WTC11 (cell line): ENCODE measurements around the gene BRD1. TPM values are rescaled to one million over a fixed set of nuclear protein-coding genes. Genes with fewer than 3 reads are reported as not detected.

ENCODE experiments used
- ATAC-seq: fragments of 200-7000 bp; cut with Tn5 transposase; 2 replicates; pipeline ENCODE4 v1.10.0; 2021; ENCODE audit warnings: mild to moderate bottlenecking, moderate library complexity
- CTCF ChIA-PET: fragments of 300-600 bp; sonication (Branson Sonifier 250); formaldehyde crosslinking; loops from one replicate; lab custom pipeline; 2021; ENCODE audit warnings: antibody characterized with exemption; lab: Charles Lee
- POLR2A ChIA-PET: fragments of 350-600 bp; sonication (Branson Sonifier 250); formaldehyde crosslinking; loops from one replicate; lab custom pipeline; 2021; ENCODE audit warnings: antibody characterized with exemption; lab: Charles Lee
- DNase-seq: peaks from one replicate; pipeline ENCODE4 v3.0.0; 2021; ENCODE audit warnings: low spot score
- H3K27ac Mint-ChIP-seq: 2 replicates; pipeline ENCODE4 v1.8.0; 2021; ENCODE audit warnings: mixed read lengths
- H3K27me3 Mint-ChIP-seq: 2 replicates; pipeline ENCODE4 v1.8.0; 2021; ENCODE audit warnings: low read depth, mild to moderate bottlenecking, moderate library complexity, mixed read lengths
- H3K36me3 Mint-ChIP-seq: 2 replicates; pipeline ENCODE4 v1.8.0; 2021; ENCODE audit warnings: mixed read lengths
- H3K4me1 Mint-ChIP-seq: 2 replicates; pipeline ENCODE4 v1.8.0; 2022; ENCODE audit warnings: mixed read lengths
- H3K4me3 Mint-ChIP-seq: 2 replicates; pipeline ENCODE4 v1.8.0; 2021; ENCODE audit warnings: mild to moderate bottlenecking, moderate library complexity, mixed read lengths
- H3K9me3 Mint-ChIP-seq: 2 replicates; pipeline ENCODE4 v1.8.0; 2021; ENCODE audit warnings: mixed read lengths
- CREM ChIP-seq: sonication (generic); formaldehyde crosslinking; IDR thresholded peaks from 2 replicates; pipeline ENCODE4 v1.8.1; 2022; ENCODE audit warnings: mild to moderate bottlenecking, missing genetic modification reagents, moderate library complexity
- E2F1 ChIP-seq: sonication (generic); formaldehyde crosslinking; IDR thresholded peaks from 2 replicates; pipeline ENCODE4 v1.8.0; 2022; ENCODE audit warnings: mild to moderate bottlenecking, missing genetic modification reagents
- ESRRA ChIP-seq: sonication (generic); formaldehyde crosslinking; IDR thresholded peaks from 2 replicates; pipeline ENCODE4 v1.8.1; 2022; ENCODE audit warnings: mild to moderate bottlenecking, missing genetic modification reagents, borderline replicate concordance
- GABPB1 ChIP-seq: sonication (generic); formaldehyde crosslinking; IDR thresholded peaks from 2 replicates; pipeline ENCODE4 v1.8.1; 2023; ENCODE audit warnings: mild to moderate bottlenecking, missing genetic modification reagents
- MYBL2 ChIP-seq: sonication (generic); formaldehyde crosslinking; IDR thresholded peaks from 2 replicates; pipeline ENCODE4 v1.8.1; 2023; ENCODE audit warnings: mild to moderate bottlenecking, moderate library complexity, missing genetic modification reagents
- NFE2L1 ChIP-seq: sonication (generic); formaldehyde crosslinking; IDR thresholded peaks from 2 replicates; pipeline ENCODE4 v1.8.1; 2023; ENCODE audit warnings: missing genetic modification reagents
- USF2 ChIP-seq: sonication (generic); formaldehyde crosslinking; IDR thresholded peaks from 2 replicates; pipeline ENCODE4 v1.8.1; 2023; ENCODE audit warnings: mild to moderate bottlenecking, missing genetic modification reagents, moderate library complexity
- ZNF396 ChIP-seq: fragments of 250-450 bp; sonication (Bioruptor Pico); IDR thresholded peaks from 2 replicates; pipeline ENCODE4 v1.8.0; 2021; ENCODE audit warnings: mild to moderate bottlenecking, moderate library complexity, borderline replicate concordance
- ZNF532 ChIP-seq: fragments of 250-450 bp; sonication (Bioruptor Pico); IDR thresholded peaks from 2 replicates; pipeline ENCODE4 v1.9.0; 2021; ENCODE audit warnings: mild to moderate bottlenecking, borderline replicate concordance
- total RNA-seq: library from RNA; stranded (reverse); gene quantifications from 3 replicates; pipeline ENCODE4 v1.2.3, GENCODE V29; 2021
- TF ChIP-seq, protein P1 (sequence below): fragments of 200-600 bp; IDR thresholded peaks from 2 replicates; pipeline ENCODE4 v1.8.0; 2022; ENCODE audit warnings: antibody characterized with exemption
- TF ChIP-seq, protein P2 (sequence below): sonication (generic); formaldehyde crosslinking; IDR thresholded peaks from 2 replicates; pipeline ENCODE4 v1.8.1; 2022; ENCODE audit warnings: low read depth, mild to moderate bottlenecking, moderate library complexity, missing genetic modification reagents, borderline replicate concordance
- TF ChIP-seq, protein P3 (sequence below): sonication (generic); formaldehyde crosslinking; IDR thresholded peaks from 2 replicates; pipeline ENCODE4 v1.8.0; 2023; ENCODE audit warnings: mild to moderate bottlenecking, missing genetic modification reagents

BRD1 gene
- total RNA-seq, 1 experiment from 2014 or later: 36.6 TPM

GRCh38 chr22:49792107-49792506 lies 35.6 kb downstream of the BRD1 start:
- POLR2A ChIA-PET: no interaction called here
- H3K27ac Mint-ChIP-seq: no peak overlapping the region
- TF ChIP-seq ESRRA (CRISPR knock-in tag) (no peak), MYBL2 (CRISPR knock-in tag) (no peak), ZNF396 (CRISPR knock-in tag) (no peak), CREM (CRISPR knock-in tag) (no peak), GABPB1 (CRISPR knock-in tag) (no peak), NFE2L1 (CRISPR knock-in tag) (no peak), ZNF532 (no peak), USF2 (CRISPR knock-in tag) (no peak)
- TF ChIP-seq, protein P1, sequence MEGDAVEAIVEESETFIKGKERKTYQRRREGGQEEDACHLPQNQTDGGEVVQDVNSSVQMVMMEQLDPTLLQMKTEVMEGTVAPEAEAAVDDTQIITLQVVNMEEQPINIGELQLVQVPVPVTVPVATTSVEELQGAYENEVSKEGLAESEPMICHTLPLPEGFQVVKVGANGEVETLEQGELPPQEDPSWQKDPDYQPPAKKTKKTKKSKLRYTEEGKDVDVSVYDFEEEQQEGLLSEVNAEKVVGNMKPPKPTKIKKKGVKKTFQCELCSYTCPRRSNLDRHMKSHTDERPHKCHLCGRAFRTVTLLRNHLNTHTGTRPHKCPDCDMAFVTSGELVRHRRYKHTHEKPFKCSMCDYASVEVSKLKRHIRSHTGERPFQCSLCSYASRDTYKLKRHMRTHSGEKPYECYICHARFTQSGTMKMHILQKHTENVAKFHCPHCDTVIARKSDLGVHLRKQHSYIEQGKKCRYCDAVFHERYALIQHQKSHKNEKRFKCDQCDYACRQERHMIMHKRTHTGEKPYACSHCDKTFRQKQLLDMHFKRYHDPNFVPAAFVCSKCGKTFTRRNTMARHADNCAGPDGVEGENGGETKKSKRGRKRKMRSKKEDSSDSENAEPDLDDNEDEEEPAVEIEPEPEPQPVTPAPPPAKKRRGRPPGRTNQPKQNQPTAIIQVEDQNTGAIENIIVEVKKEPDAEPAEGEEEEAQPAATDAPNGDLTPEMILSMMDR: no peak
- TF ChIP-seq, protein P2, sequence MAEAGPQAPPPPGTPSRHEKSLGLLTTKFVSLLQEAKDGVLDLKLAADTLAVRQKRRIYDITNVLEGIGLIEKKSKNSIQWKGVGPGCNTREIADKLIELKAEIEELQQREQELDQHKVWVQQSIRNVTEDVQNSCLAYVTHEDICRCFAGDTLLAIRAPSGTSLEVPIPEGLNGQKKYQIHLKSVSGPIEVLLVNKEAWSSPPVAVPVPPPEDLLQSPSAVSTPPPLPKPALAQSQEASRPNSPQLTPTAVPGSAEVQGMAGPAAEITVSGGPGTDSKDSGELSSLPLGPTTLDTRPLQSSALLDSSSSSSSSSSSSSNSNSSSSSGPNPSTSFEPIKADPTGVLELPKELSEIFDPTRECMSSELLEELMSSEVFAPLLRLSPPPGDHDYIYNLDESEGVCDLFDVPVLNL: no peak
- TF ChIP-seq, protein P3, sequence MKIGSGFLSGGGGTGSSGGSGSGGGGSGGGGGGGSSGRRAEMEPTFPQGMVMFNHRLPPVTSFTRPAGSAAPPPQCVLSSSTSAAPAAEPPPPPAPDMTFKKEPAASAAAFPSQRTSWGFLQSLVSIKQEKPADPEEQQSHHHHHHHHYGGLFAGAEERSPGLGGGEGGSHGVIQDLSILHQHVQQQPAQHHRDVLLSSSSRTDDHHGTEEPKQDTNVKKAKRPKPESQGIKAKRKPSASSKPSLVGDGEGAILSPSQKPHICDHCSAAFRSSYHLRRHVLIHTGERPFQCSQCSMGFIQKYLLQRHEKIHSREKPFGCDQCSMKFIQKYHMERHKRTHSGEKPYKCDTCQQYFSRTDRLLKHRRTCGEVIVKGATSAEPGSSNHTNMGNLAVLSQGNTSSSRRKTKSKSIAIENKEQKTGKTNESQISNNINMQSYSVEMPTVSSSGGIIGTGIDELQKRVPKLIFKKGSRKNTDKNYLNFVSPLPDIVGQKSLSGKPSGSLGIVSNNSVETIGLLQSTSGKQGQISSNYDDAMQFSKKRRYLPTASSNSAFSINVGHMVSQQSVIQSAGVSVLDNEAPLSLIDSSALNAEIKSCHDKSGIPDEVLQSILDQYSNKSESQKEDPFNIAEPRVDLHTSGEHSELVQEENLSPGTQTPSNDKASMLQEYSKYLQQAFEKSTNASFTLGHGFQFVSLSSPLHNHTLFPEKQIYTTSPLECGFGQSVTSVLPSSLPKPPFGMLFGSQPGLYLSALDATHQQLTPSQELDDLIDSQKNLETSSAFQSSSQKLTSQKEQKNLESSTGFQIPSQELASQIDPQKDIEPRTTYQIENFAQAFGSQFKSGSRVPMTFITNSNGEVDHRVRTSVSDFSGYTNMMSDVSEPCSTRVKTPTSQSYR: no peak
- DNase-seq: no peak
- H3K36me3 Mint-ChIP-seq: peaks cover 63% of the 10 kb centered on the region
- H3K9me3 Mint-ChIP-seq: no peaks in the 10 kb centered on the region
- no peaks in the 10 kb centered on the region for H3K27me3 Mint-ChIP-seq
- H3K4me3 Mint-ChIP-seq: no peak overlapping the region
- CTCF ChIA-PET: no interaction called here
- H3K4me1 Mint-ChIP-seq: peaks cover 11% of the 10 kb centered on the region
- ATAC-seq: no peak

GRCh38 chr22:49791682-49792081 lies 36.0 kb downstream of the BRD1 start:
- no peak for ATAC-seq
- Mint-ChIP-seq H3K27me3 (no peaks in the 10 kb centered on the region), H3K4me1 (peaks cover 11% of the 10 kb centered on the region), H3K4me3 (no peak overlapping the region), H3K27ac (peak overlapping the region; percentile 74; the same call in 1 of the 2 replicates), H3K9me3 (no peaks in the 10 kb centered on the region), H3K36me3 (peaks cover 61% of the 10 kb centered on the region)
- ChIA-PET CTCF (no interaction called here), POLR2A (no interaction called here)
- no peak for TF ChIP-seq E2F1 (CRISPR knock-in tag)
- DNase-seq: no peak
